WTC11 (cell line): ENCODE measurements around the gene ZFYVE19. TPM values are rescaled to one million over a fixed set of nuclear protein-coding genes. Genes with fewer than 3 reads are reported as not detected.
A peak's percentile ranks its signal among the peaks of the same experiment; 100 is the strongest.

ENCODE experiments used
- ATAC-seq: fragments of 200-7000 bp; cut with Tn5 transposase; 2 replicates; pipeline ENCODE4 v1.10.0; 2021; ENCODE audit warnings: mild to moderate bottlenecking, moderate library complexity
- CTCF ChIA-PET: fragments of 300-600 bp; sonication (Branson Sonifier 250); formaldehyde crosslinking; loops from one replicate; lab custom pipeline; 2021; ENCODE audit warnings: antibody characterized with exemption; lab: Charles Lee
- POLR2A ChIA-PET: fragments of 350-600 bp; sonication (Branson Sonifier 250); formaldehyde crosslinking; loops from one replicate; lab custom pipeline; 2021; ENCODE audit warnings: antibody characterized with exemption; lab: Charles Lee
- DNase-seq: peaks from one replicate; pipeline ENCODE4 v3.0.0; 2021; ENCODE audit warnings: low spot score
- H3K27ac Mint-ChIP-seq: 2 replicates; pipeline ENCODE4 v1.8.0; 2021; ENCODE audit warnings: mixed read lengths
- H3K27me3 Mint-ChIP-seq: 2 replicates; pipeline ENCODE4 v1.8.0; 2021; ENCODE audit warnings: low read depth, mild to moderate bottlenecking, moderate library complexity, mixed read lengths
- H3K36me3 Mint-ChIP-seq: 2 replicates; pipeline ENCODE4 v1.8.0; 2021; ENCODE audit warnings: mixed read lengths
- H3K4me1 Mint-ChIP-seq: 2 replicates; pipeline ENCODE4 v1.8.0; 2022; ENCODE audit warnings: mixed read lengths
- H3K4me3 Mint-ChIP-seq: 2 replicates; pipeline ENCODE4 v1.8.0; 2021; ENCODE audit warnings: mild to moderate bottlenecking, moderate library complexity, mixed read lengths
- H3K9me3 Mint-ChIP-seq: 2 replicates; pipeline ENCODE4 v1.8.0; 2021; ENCODE audit warnings: mixed read lengths
- CTCF ChIP-seq: fragments of 200-600 bp; IDR thresholded peaks from 2 replicates; pipeline ENCODE4 v1.8.0; 2022; ENCODE audit warnings: antibody characterized with exemption
- ELF4 ChIP-seq: sonication (generic); formaldehyde crosslinking; IDR thresholded peaks from 2 replicates; pipeline ENCODE4 v1.8.1; 2022; ENCODE audit warnings: low read depth, mild to moderate bottlenecking, moderate library complexity, missing genetic modification reagents
- GTF2I ChIP-seq: fragments of 250-450 bp; sonication (Bioruptor Pico); conservative IDR thresholded peaks from 2 replicates; pipeline ENCODE4 v1.4.0; 2021; ENCODE audit warnings: mild to moderate bottlenecking
- MLX ChIP-seq: sonication (generic); formaldehyde crosslinking; IDR thresholded peaks from 2 replicates; pipeline ENCODE4 v1.8.1; 2023; ENCODE audit warnings: mild to moderate bottlenecking, missing genetic modification reagents, moderate library complexity
- SMAD3 ChIP-seq: sonication (generic); formaldehyde crosslinking; IDR thresholded peaks from 2 replicates; pipeline ENCODE4 v1.8.0; 2022; ENCODE audit warnings: missing genetic modification reagents, mild to moderate bottlenecking, borderline replicate concordance
- STAT6 ChIP-seq: sonication (generic); formaldehyde crosslinking; conservative IDR thresholded peaks from 2 replicates; pipeline ENCODE4 v1.8.1; 2023; ENCODE audit warnings: mild to moderate bottlenecking, low read depth, missing genetic modification reagents, moderate library complexity
- ZNF532 ChIP-seq: fragments of 250-450 bp; sonication (Bioruptor Pico); IDR thresholded peaks from 2 replicates; pipeline ENCODE4 v1.9.0; 2021; ENCODE audit warnings: mild to moderate bottlenecking, borderline replicate concordance
- ZSCAN18 ChIP-seq: fragments of 250-450 bp; sonication (Bioruptor Pico); IDR thresholded peaks from 2 replicates; pipeline ENCODE4 v2.1.2; 2022; ENCODE audit warnings: mild to moderate bottlenecking, moderate library complexity
- total RNA-seq: library from RNA; stranded (reverse); gene quantifications from 3 replicates; pipeline ENCODE4 v1.2.3, GENCODE V29; 2021
- TF ChIP-seq, protein P1 (sequence below): sonication (generic); formaldehyde crosslinking; IDR thresholded peaks from 2 replicates; pipeline ENCODE4 v1.8.0; 2023; ENCODE audit warnings: mild to moderate bottlenecking, missing genetic modification reagents

Gene ZFYVE19
- total RNA-seq, 1 experiment from 2014 or later: 18.9 TPM

- TF ChIP-seq STAT6 (CRISPR knock-in tag): no peak
- H3K4me3 Mint-ChIP-seq: no peak overlapping the region
- no peaks in the 10 kb centered on the region for H3K27me3 Mint-ChIP-seq
- ATAC-seq (no peak), DNase-seq (no peak)
- H3K36me3 Mint-ChIP-seq: peaks cover 39% of the 10 kb centered on the region
- ChIA-PET CTCF (interaction anchor here (5.4 to 10.0 kb wide), 2 partner anchors 34 to 41 kb away, joined by 237 to 500 read pairs; partner anchors contain the start of gene VPS18), POLR2A (interaction anchor here (0.7 kb wide), 1 partner anchor 38 kb away, joined by 3 read pairs; no protein-coding TSS in a partner anchor)
- peaks cover 22% of the 10 kb centered on the region for H3K4me1 Mint-ChIP-seq
- peak overlapping the region; percentile 75; the same call in 1 of the 2 replicates for H3K27ac Mint-ChIP-seq
- H3K9me3 Mint-ChIP-seq: no peaks in the 10 kb centered on the region
Measured at GRCh38 chr15:40855706-40856234, 48.9 kb downstream of the ZFYVE19 start.

- ChIA-PET POLR2A (interaction anchor here (0.7 to 2.3 kb wide), 2 partner anchors 13 to 37 kb away, joined by 3 to 13 read pairs; partner anchors contain the start of gene SPINT1), CTCF (interaction anchor here (1.0 to 10.0 kb wide), 26 partner anchors 10 to 416 kb away, joined by 3 to 500 read pairs (median 10); partner anchors contain the start of genes BAHD1, DNAJC17, GCHFR and SPINT1)
- Mint-ChIP-seq H3K36me3 (peaks cover 32% of the 10 kb centered on the region), H3K27ac (peak overlapping the region; percentile 94; the same call in 1 of the 2 replicates)
- no peak for DNase-seq
- no peak for TF ChIP-seq SMAD3 (CRISPR knock-in tag)
- TF ChIP-seq, all 79 proteins: peak for 0
- H3K4me3 Mint-ChIP-seq: no peak overlapping the region
- ATAC-seq: no peak
- no peaks in the 10 kb centered on the region for H3K27me3 Mint-ChIP-seq
- H3K9me3 Mint-ChIP-seq: no peaks in the 10 kb centered on the region
- H3K4me1 Mint-ChIP-seq: peaks cover 22% of the 10 kb centered on the region
Measured at GRCh38 chr15:40856746-40857145, 49.9 kb downstream of the ZFYVE19 start.

DNA sequence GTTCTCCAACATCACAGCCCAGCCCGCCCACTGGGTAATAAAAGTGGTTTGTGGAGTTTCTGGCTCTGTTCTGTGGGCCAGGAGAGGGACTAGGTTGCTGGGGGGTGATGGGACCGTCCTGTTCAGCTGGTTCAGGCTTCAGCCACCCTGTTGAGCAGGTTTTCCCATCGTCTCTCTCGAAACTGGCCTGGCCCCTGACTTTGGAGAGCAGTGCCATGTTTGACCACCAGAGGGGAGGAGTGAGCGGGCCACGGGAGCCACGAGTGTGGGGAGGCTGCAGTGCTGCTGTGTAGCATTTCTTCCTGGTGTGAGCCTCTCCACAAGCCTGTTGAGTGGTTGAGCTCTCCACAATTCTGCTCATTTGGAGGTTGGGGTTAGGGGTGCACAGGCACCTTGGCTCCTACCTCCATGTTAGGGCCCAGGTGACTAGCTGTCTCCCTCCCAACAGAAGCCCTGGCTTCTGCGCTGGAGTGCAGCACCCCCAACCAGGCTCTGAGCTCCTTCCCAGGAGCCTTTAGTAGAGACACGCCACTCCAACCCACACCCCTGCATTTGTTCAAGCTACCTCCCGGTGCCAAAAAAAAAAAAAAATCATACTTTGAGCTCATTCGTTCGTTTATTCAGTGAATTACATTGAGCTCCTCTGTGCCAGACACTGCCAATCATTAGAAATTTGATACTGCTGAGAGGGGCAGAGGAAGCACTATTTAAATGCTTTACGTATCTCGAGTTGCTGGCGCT is 50.9 kb downstream of the ZFYVE19 start:
- ChIA-PET POLR2A (interaction anchor here (0.6 to 3.0 kb wide), 12 partner anchors 14 to 474 kb away, joined by 3 to 39 read pairs (median 4); partner anchors contain the start of genes RHOV, SPINT1 and VPS18), CTCF (interaction anchor here (0.6 to 10.0 kb wide), 55 partner anchors 11 to 620 kb away, joined by 3 to 500 read pairs (median 6); partner anchors contain the start of genes BAHD1, C15orf62, CCDC32 and CHAC1)
- peak overlapping the region; percentile 94 for H3K27ac Mint-ChIP-seq
- ATAC-seq (peak; percentile 79), DNase-seq (peak; percentile 88)
- H3K4me3 Mint-ChIP-seq: no peak overlapping the region
- TF ChIP-seq ZNF532 (CRISPR knock-in tag) (no peak), CTCF (peak; percentile 93)
- no peaks in the 10 kb centered on the region for H3K9me3 Mint-ChIP-seq
- H3K27me3 Mint-ChIP-seq: no peaks in the 10 kb centered on the region
- peaks cover 22% of the 10 kb centered on the region for H3K4me1 Mint-ChIP-seq
- peaks cover 25% of the 10 kb centered on the region for H3K36me3 Mint-ChIP-seq

GRCh38 chr15:40858706-40859105 is 51.8 kb downstream of the ZFYVE19 start:
- H3K27ac Mint-ChIP-seq: peak overlapping the region; percentile 65
- DNase-seq (no peak), ATAC-seq (no peak)
- ChIA-PET POLR2A (interaction anchor here (0.6 to 3.0 kb wide), 9 partner anchors 11 to 416 kb away, joined by 3 to 39 read pairs (median 5); partner anchors contain the start of genes RHOV, SPINT1 and VPS18), CTCF (interaction anchor here (0.6 to 10.0 kb wide), 52 partner anchors 12 to 474 kb away, joined by 3 to 500 read pairs (median 7); partner anchors contain the start of genes BAHD1, CCDC32, CHAC1 and DLL4)
- peaks cover 25% of the 10 kb centered on the region for H3K36me3 Mint-ChIP-seq
- H3K4me3 Mint-ChIP-seq: no peak overlapping the region
- H3K4me1 Mint-ChIP-seq: peaks cover 22% of the 10 kb centered on the region
- no peaks in the 10 kb centered on the region for H3K27me3 Mint-ChIP-seq
- H3K9me3 Mint-ChIP-seq: no peaks in the 10 kb centered on the region
- TF ChIP-seq ZSCAN18 (no peak), ELF4 (no peak), MLX (no peak), GTF2I (CRISPR knock-in tag) (no peak)
- TF ChIP-seq, protein P1, sequence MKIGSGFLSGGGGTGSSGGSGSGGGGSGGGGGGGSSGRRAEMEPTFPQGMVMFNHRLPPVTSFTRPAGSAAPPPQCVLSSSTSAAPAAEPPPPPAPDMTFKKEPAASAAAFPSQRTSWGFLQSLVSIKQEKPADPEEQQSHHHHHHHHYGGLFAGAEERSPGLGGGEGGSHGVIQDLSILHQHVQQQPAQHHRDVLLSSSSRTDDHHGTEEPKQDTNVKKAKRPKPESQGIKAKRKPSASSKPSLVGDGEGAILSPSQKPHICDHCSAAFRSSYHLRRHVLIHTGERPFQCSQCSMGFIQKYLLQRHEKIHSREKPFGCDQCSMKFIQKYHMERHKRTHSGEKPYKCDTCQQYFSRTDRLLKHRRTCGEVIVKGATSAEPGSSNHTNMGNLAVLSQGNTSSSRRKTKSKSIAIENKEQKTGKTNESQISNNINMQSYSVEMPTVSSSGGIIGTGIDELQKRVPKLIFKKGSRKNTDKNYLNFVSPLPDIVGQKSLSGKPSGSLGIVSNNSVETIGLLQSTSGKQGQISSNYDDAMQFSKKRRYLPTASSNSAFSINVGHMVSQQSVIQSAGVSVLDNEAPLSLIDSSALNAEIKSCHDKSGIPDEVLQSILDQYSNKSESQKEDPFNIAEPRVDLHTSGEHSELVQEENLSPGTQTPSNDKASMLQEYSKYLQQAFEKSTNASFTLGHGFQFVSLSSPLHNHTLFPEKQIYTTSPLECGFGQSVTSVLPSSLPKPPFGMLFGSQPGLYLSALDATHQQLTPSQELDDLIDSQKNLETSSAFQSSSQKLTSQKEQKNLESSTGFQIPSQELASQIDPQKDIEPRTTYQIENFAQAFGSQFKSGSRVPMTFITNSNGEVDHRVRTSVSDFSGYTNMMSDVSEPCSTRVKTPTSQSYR: no peak
